ENCODE results near the gene SLU7. TPM values are rescaled to one million over a fixed set of nuclear protein-coding genes. Genes with fewer than 3 reads are reported as not detected.
A peak's percentile ranks its signal among the peaks of the same experiment; 100 is the strongest.

SLU7 gene
- total RNA-seq, 4 donors from 2014 or later = 70.1 to 122 (median 96.3) TPM

DNA sequence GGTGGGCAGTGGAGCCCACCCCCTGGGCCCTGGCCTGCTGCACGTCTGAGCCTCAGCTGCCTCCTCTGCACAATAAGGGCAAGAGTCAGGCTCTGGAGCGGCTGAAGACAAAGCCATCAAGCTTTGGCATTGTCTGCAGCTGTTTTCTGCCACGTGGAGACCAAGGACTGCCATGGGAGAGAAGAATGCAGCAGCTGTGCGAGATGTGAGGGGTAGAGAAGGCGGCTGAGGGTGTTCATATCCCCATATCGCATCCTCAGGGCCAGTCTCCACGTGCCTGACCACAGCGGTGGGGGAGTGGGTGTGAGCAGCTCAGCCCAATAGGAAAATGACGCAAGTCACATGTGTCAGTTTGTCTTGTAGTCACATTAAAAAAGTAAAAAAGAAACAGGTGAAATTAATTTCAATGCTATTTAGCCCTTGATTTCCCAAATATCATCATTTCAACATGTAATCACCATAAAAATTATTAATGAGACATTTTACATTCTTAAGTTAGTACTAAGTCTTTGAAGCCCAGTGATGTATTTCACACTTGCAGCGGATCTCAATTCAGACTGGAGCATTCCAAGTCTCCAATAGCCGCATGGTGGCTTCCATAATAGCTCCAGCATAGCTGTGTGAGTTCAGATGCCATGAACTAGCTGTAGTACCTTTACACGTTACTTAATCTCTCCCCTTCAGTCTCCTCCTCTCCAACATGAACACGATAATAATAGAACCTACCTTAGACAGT, 55.1 kb downstream of the SLU7 start:
- no peak overlapping the region for H3K4me3 ChIP-seq (replicated peaks in 1 of 3)
- H3K4me1 ChIP-seq = peaks cover 4 to 19% of the 10 kb centered on the region in 2 donors
- no peak for DNase-seq
- H3K36me3 ChIP-seq = no peaks in the 10 kb centered on the region
- peak overlapping the region in 2 of 3 donors; percentile 34 to 55 for H3K27ac ChIP-seq
- TF ChIP-seq POLR2A (IDR thresholded peaks at IDR 0.05) = no peak
- TF ChIP-seq, protein P1, sequence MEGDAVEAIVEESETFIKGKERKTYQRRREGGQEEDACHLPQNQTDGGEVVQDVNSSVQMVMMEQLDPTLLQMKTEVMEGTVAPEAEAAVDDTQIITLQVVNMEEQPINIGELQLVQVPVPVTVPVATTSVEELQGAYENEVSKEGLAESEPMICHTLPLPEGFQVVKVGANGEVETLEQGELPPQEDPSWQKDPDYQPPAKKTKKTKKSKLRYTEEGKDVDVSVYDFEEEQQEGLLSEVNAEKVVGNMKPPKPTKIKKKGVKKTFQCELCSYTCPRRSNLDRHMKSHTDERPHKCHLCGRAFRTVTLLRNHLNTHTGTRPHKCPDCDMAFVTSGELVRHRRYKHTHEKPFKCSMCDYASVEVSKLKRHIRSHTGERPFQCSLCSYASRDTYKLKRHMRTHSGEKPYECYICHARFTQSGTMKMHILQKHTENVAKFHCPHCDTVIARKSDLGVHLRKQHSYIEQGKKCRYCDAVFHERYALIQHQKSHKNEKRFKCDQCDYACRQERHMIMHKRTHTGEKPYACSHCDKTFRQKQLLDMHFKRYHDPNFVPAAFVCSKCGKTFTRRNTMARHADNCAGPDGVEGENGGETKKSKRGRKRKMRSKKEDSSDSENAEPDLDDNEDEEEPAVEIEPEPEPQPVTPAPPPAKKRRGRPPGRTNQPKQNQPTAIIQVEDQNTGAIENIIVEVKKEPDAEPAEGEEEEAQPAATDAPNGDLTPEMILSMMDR (IDR thresholded peaks at IDR 0.05) = no peak
- intact Hi-C loops (cut with DNase I) = no loop called here
- no peaks in the 10 kb centered on the region for H3K27me3 ChIP-seq
- H3K9me3 ChIP-seq = no peaks in the 10 kb centered on the region
- 77 to 81% methylated on average over 13 of the region's 13 CpGs for WGBS, 2 donors

DNA sequence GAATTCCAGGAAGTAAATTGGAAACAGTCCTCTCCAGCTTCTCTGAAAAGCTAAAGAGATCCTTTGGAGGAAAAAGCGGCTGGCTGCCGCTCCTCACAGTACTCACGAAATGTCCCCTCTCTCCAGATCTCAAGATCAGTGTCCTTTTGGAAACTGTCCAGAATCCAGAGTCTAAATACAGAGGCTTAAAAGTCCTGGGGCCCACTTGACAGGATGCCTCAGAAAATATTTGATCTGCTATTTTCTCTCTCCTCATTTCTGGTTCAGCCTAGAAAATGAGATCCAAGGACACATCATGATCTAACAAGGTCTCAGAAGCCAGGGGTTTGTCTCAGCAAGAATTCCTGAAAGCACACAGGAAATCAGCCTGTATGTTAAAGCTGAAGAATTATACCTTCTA, 55.7 kb downstream of the SLU7 start:
- Histone ChIP-seq H3K4me1 (peaks cover 4 to 19% of the 10 kb centered on the region in 2 donors), H3K9me3 (no peaks in the 10 kb centered on the region), H3K27me3 (no peaks in the 10 kb centered on the region), H3K27ac (peak overlapping the region; percentile 31 to 55 (median 34)), H3K36me3 (no peaks in the 10 kb centered on the region), H3K4me3 (replicated peaks in 1 of 3) (no peak overlapping the region)
- 19 to 24% methylated on average over 3 of the region's 3 CpGs for WGBS, 2 donors
- peak; percentile 12 to 24 for DNase-seq
- TF ChIP-seq POLR2A (IDR thresholded peaks at IDR 0.05) = no peak
- TF ChIP-seq, protein P1 (IDR thresholded peaks at IDR 0.05) = no peak
- intact Hi-C loops (cut with DNase I) = no loop called here

DNA sequence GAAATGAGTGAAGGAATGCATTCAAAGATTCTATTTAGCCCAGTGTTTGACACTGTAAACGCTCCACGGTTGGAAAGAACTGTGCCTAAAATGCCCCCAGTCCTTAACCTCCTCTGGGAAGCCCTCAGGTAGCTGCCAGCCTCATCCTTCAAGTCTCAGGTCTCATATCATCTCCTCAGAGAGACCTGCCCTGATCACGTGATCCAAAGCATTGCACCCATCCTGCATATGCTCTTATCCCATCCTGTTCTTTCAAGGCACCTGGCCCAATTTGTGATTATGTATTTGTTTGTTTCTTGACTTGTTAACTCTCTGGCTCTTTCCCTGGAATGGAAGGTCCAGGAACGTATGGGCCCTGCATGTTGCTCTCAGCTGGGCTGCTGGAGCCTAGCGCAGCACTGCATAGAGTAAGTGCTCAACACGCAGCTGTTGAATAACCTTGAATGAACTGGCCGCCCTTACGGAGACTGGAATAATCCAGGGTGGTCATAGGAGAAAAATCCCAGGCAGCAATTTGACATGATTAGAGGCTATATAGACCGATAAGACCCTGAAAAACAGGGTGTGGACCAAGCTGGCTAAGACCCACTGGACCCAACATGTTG, 57.2 kb downstream of the SLU7 start:
- no peak for TF ChIP-seq POLR2A (IDR thresholded peaks at IDR 0.05)
- TF ChIP-seq, protein P1 (IDR thresholded peaks at IDR 0.05) = no peak
- H3K27me3 ChIP-seq = no peaks in the 10 kb centered on the region
- no peaks in the 10 kb centered on the region for H3K36me3 ChIP-seq
- no peak overlapping the region for H3K27ac ChIP-seq
- no peak overlapping the region for H3K4me3 ChIP-seq (replicated peaks in 1 of 3)
- no peak for DNase-seq
- no peaks in the 10 kb centered on the region for H3K9me3 ChIP-seq
- H3K4me1 ChIP-seq = peaks cover 4 to 19% of the 10 kb centered on the region in 2 donors
- intact Hi-C loops (cut with DNase I) = no loop called here
- WGBS, 2 donors = 81% methylated on average over 9 of the region's 9 CpGs

DNA sequence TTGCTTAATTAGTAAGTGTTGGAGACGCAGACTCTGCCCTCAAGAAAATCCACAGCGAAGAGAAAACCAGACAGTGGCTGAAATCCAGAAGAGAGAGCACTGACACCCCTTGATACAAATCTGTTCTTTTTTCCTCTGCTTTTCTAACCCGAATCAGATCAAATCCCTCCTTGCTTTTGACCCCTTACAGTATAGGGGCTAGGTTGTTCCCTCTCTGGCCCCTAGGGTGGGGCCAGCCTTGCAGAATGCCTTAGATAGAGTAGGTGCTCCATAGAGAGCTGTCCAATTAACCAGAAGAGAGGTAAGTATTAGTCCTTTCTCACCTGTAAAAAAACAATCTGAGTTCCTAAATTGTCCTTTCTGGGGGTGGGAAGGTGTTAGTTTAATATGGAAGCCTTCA, 58.6 kb downstream of the SLU7 start:
- DNase-seq = no peak
- no peaks in the 10 kb centered on the region for H3K36me3 ChIP-seq
- no peak overlapping the region for H3K4me3 ChIP-seq (replicated peaks in 1 of 3)
- intact Hi-C loops (cut with DNase I) = no loop called here
- H3K9me3 ChIP-seq = no peaks in the 10 kb centered on the region
- TF ChIP-seq, protein P1 (IDR thresholded peaks at IDR 0.05) = no peak
- TF ChIP-seq POLR2A (IDR thresholded peaks at IDR 0.05) = no peak
- H3K27me3 ChIP-seq = no peaks in the 10 kb centered on the region
- 85 to 86% methylated on average over 3 of the region's 3 CpGs for WGBS, 2 donors
- H3K4me1 ChIP-seq = peaks cover 4 to 19% of the 10 kb centered on the region in 2 donors
- peak overlapping the region in 1 of 3 donors; percentile 37 for H3K27ac ChIP-seq

DNA sequence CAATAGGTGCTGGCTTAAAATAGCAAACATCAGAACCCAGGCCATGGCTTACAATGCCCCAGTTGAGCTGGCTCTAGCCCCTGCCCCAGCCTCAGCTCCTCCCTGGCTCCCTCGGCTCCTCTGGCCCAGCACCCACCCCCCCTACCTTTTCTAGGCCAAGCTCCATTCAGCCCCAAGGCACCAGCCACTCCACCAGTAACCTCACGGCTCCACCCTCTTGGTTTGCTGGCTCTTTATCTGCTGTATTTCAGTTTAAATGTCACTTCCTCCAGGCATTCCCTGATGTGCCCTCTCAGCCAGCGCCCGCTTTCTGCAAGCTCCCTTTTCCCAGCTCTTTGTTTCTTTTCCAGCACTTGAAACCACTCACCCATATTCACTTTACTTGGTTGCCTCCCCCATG, 59.1 kb downstream of the SLU7 start:
- 29 to 39% methylated on average over 4 of the region's 4 CpGs for WGBS, 2 donors

More for the DNA sequence above, 59.1 kb downstream of the SLU7 start:
- no peak for TF ChIP-seq POLR2A (IDR thresholded peaks at IDR 0.05)
- TF ChIP-seq, protein P1 (IDR thresholded peaks at IDR 0.05) = no peak
- intact Hi-C loops (cut with DNase I) = no loop called here
- Histone ChIP-seq H3K4me3 (replicated peaks in 1 of 3) (no peak overlapping the region), H3K4me1 (peaks cover 4 to 19% of the 10 kb centered on the region in 2 donors), H3K9me3 (no peaks in the 10 kb centered on the region), H3K27ac (peak overlapping the region in 1 of 3 donors; percentile 37), H3K36me3 (no peaks in the 10 kb centered on the region), H3K27me3 (no peaks in the 10 kb centered on the region)
- DNase-seq = peak; percentile 37 to 56
